OCI-LY3 (cell line): ENCODE data around the gene LDB3.

Source experiments
- EZH2phosphoT487 ChIP-seq: fragments of 200-600 bp; shearing (Covaris generic); IDR thresholded peaks from 2 replicates; pipeline ENCODE4 v1.6.1; 2018; ENCODE audit warnings: antibody characterized with exemption, mixed run types, low read depth
- TF ChIP-seq, protein P1 (sequence below): fragments of 200-600, 300-600 bp; sonication (generic); IDR thresholded peaks from 2 replicates; pipeline ENCODE4 v1.5.1; 2014; ENCODE audit warnings: antibody characterized with exemption, low read length, low read depth

DNA sequence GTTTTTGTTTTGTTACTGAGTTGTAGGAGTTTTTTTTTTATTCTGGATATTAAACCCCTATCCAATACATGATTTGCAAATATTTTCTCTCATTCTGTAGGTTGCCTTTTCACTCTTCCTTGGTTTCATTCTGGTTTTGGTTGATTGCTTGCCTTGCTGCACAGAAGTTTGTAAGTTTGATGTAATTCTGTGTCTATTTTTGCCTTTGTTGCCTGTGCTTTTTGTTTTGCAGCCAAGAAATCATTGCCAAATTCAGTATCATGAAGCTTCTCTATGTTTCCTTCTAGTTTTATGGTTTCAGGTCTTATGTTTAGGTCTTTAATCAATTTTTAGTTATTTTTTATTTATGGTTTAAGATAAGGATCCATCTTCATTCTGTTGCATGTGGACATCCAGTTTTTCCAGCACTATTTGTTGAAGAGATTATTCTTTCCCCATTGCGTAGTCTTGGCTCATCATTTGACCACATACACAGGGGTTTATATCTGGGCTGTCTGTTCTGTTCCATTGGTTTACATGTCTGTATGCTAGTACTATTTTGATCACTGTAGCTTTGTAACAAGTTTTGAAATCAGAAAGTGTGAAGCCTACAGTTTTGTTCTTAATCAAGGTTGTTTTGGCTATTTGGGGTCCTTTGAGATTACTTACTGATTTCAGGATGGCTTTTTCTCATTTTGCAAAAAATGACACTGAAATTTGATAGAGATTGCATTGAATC is 114.5 kb downstream of the LDB3 start:
- no peak for TF ChIP-seq EZH2phosphoT487
- TF ChIP-seq, protein P1, sequence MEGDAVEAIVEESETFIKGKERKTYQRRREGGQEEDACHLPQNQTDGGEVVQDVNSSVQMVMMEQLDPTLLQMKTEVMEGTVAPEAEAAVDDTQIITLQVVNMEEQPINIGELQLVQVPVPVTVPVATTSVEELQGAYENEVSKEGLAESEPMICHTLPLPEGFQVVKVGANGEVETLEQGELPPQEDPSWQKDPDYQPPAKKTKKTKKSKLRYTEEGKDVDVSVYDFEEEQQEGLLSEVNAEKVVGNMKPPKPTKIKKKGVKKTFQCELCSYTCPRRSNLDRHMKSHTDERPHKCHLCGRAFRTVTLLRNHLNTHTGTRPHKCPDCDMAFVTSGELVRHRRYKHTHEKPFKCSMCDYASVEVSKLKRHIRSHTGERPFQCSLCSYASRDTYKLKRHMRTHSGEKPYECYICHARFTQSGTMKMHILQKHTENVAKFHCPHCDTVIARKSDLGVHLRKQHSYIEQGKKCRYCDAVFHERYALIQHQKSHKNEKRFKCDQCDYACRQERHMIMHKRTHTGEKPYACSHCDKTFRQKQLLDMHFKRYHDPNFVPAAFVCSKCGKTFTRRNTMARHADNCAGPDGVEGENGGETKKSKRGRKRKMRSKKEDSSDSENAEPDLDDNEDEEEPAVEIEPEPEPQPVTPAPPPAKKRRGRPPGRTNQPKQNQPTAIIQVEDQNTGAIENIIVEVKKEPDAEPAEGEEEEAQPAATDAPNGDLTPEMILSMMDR: no peak
